HG03095 (cell line): ENCODE results near the gene NR4A2.

Experiments used
- ATAC-seq: cut with Tn5 transposase; IDR thresholded peaks from one replicate; pipeline ENCODE4 v1.9.1; 2021; ENCODE audit warnings: moderate library complexity; ENCODE audit not compliant: unreplicated experiment

The NR4A2 gene

DNA sequence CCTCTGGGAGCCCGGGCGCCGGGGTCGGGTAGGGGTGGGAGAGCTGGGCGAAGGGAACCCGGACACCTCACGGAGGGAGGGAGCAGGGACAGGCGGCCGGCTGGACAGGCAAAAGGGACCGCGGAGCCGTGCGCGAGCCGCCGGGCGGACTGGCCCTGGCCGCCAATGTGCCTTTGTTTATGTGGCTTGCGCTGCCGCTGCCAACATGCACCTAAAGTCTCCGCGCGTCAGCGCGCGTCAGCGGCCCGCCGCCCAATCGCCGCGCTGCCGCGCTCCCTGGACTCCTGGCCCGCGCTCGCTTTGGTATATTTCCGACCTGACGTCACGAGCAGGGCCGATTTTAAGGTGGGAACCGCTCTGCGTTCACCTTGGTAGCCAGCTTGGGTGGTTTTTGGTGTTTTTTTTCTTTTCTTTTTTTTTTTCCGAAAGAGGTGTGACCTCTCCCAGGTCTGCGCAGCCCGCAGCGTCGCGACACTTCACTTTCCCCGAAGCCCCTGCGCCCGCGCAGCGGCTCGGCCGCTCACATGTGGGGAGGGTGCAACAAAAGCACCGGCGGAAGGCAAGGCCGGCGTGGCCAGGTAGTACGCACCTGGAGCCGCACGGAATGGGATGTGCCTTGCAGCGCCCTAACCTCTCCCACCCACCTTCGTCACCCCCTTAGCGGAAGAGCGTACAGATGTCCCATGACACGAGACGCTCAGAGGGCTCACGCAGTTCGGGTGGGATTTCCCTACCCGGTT, at the start of gene NR4A2:
TSS of gene NR4A2 (minus strand) at position 188 of the 740 bp plus-strand sequence. CDS start 2,535 bp downstream, outside the sequence.
- peak; percentile 70 for ATAC-seq

GRCh38 chr2:156380117-156380645, 47.7 kb upstream of the NR4A2 start:
- ATAC-seq, result peak; percentile 88

DNA sequence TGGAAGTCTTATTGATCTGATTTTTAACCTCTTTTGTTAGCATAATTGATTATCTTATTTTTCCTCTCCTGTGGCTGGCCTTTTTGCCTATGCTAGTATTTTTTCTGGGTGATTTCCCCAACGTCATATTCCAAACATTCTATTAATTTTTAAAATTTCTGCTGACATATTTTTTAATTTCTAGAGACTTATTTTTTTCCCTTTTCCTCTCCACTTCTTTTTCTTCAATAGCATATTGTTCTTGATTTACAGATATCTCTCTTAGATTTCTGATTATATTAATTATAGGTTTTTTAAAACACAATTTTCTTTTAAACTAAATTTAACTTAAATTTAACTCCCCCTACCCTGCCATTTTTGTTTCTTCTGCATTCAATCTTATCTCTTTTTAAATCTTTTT, 47.2 kb upstream of the NR4A2 start:
- no peak for ATAC-seq

DNA sequence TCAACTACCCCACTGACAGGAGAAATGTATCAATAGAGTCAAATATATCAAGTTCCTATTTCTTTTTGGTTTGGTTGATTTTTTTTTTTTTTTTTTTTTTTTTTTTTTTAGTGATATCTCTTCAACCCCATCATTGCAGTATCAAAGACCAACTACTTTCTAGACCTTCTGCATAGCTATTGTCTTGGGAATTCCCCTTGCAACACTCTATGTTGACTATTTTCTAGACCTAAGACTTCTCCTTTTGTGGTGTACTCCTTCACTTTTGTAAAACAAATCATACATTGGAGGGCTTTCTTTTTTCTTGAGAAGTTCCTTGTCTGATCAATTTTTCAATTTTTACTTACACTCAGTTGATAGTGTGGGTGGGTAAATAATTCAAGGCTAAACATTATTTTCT, 46.5 kb upstream of the NR4A2 start:
- ATAC-seq, result no peak

- ATAC-seq, result no peak
Measured at GRCh38 chr2:156366753-156367152, 34.2 kb upstream of the NR4A2 start.

GRCh38 chr2:156363141-156363540, 30.6 kb upstream of the NR4A2 start:
- ATAC-seq, result no peak

- ATAC-seq, result no peak
Measured at GRCh38 chr2:156356014-156356754, 23.7 kb upstream of the NR4A2 start.

DNA sequence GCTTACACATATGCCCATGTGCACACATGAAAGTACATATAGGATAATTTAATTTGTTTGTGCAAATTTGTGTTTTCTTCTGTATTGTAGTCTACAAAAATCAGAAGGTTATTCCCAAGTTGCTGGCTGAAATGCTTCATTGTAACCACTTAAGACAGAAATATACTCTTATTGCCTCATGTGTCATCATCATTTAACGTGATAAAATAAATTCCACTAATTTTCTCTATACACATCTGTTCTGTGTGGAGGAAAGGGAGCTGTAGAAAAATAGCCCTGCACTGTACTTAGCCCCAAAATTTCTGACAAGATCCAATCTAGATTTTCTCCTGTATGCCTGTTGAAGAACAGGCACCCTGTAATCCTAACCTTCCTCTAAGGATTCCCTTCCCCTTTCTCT, 20.4 kb upstream of the NR4A2 start:
- no peak for ATAC-seq

- no peak for ATAC-seq
Measured at GRCh38 chr2:156350374-156351142, 18.0 kb upstream of the NR4A2 start.

GRCh38 chr2:156349605-156350004, 17.1 kb upstream of the NR4A2 start:
- ATAC-seq, result peak; percentile 46

- no peak for ATAC-seq
Measured at GRCh38 chr2:156349161-156349560, 16.6 kb upstream of the NR4A2 start.

GRCh38 chr2:156347431-156347830, 14.9 kb upstream of the NR4A2 start:
- ATAC-seq, result no peak

DNA sequence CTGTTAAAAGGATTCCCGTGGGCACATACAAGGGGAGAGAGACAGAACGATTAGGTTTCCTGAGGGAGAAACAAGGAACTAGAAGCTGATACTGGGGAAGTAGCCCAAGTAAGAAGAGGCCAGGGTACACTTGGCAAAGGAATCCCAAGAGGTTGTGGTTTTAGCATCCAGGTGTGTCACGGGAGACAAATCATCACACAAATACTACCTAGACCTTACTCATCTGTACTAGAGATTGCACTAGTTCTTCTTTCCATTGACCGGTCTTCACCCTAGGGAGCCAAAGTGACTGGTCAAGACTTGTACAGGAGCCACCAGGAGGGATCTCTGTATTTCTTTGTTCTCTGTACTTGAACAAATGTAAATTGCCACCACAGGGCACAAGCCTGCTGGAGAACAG, 14.2 kb upstream of the NR4A2 start:
- no peak for ATAC-seq

DNA sequence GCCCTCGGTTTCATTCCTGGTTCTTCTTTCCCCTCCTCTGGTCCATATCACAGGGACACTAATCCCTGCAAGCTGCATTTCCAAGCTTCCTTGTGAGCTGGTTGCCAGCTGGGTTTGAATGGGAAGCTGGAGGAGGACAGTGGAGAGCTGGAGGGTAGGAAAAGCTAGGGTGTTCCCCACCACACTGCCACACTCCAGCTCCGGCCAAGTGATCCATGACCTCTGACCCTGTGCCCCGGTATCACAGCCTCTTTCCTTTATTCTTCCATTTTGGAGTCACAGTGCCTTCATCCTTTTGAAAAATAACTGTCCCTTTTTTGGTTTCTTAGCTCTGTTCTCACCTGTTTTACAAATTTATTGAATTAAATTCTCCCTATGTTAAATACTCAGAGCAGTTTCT, 13.1 kb upstream of the NR4A2 start:
- ATAC-seq, result no peak

DNA sequence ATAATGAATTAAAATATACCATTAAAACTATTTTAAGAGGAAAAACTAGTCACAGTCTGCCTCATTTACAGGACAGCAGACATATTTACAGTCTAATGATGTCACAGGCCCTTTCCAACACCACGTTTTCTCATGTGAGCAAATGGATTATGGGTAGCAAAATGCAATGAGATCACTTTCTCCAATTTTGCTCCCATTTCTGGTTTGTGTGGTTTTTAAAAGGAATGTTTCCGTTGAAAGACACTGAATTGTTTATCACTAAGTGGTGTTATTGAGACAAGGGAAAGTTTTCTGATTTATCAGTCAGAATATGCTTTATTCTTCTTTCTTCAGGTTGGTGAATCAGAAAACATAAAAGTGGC, 11.4 kb upstream of the NR4A2 start:
- no peak for ATAC-seq

GRCh38 chr2:156343096-156343939, 10.8 kb upstream of the NR4A2 start:
- ATAC-seq, result no peak

DNA sequence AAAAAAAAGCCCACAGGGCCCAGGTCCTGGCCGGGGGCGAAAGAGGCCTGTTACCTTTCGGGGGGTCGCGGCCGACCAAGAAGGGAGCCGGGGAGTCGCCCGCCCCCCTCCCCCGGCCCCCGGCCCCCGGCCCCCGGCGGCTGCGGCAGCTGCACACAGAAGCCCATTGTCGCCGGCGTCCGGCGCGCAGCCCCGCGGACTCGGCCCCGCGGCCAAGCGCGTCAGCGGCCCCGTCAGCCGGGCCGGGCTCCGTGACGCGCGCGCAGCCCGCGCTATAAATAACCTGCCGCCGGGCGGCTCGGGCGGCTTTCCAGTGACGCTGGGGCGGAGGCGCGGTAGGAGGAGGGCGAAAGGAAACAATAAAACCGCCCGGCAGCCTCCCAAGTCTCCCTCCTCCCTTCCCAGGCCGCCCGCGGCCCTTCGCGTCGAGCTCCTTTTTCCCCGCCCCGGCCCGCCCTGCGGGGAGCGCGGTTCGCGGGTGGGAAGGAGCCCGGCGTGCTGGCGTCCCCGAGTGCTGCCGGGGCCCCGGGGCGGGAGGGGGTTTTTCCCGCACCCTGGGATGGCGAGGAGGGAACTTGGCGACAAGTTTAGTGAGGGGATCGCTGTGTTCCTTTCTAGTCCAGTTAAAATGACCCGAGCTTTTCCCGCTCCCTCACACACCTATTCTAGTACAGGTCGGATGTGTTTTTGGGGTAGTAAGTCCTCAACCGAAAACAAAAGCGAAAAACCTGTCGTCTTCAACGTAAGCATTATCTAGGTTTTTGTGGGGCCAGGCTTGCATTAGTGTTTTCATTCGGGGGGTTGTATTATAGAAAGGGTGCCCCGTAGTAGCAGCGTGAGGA, 10.0 kb upstream of the NR4A2 start:
- peak; percentile 49 for ATAC-seq

GRCh38 chr2:156341452-156342253, 9.1 kb upstream of the NR4A2 start:
- peak; percentile 80 for ATAC-seq
